GM21390 (cell line): ENCODE results near the gene PDAP1.
"Not testable (repeated sequence)": the region's sequence is repeated elsewhere in the genome, so short reads cannot be mapped to it uniquely, and the experiment has no call there.

ENCODE experiments used
- ATAC-seq: cut with Tn5 transposase; IDR thresholded peaks from one replicate; pipeline ENCODE4 v1.9.1; 2021; ENCODE audit not compliant: unreplicated experiment

Gene PDAP1

GRCh38 chr7:99397297-99397983 is 11.0 kb downstream of the PDAP1 start:
- ATAC-seq = no peak

- ATAC-seq = no peak
These were observed 11.7 kb downstream of the PDAP1 start for GRCh38 chr7:99396418-99397296.

GRCh38 chr7:99395616-99396327 is 12.6 kb downstream of the PDAP1 start:
- ATAC-seq = no peak

GRCh38 chr7:99394188-99394502 is 14.3 kb downstream of the PDAP1 start:
- no peak for ATAC-seq

GRCh38 chr7:99393355-99394187 is 14.8 kb downstream of the PDAP1 start:
- no peak for ATAC-seq

- no peak for ATAC-seq
These were observed 15.6 kb downstream of the PDAP1 start for GRCh38 chr7:99392659-99393354.

GRCh38 chr7:99392046-99392445 is 16.4 kb downstream of the PDAP1 start:
- ATAC-seq = no peak

- ATAC-seq = no peak
These were observed 17.3 kb downstream of the PDAP1 start for GRCh38 chr7:99390941-99391602.

- no peak for ATAC-seq
These were observed 18.6 kb downstream of the PDAP1 start for GRCh38 chr7:99389772-99390171.

GRCh38 chr7:99387912-99388311 is 20.5 kb downstream of the PDAP1 start:
- ATAC-seq = no peak

- ATAC-seq = not testable (repeated sequence)
These were observed 21.2 kb downstream of the PDAP1 start for GRCh38 chr7:99387239-99387635.

- ATAC-seq = no peak
These were observed 21.7 kb downstream of the PDAP1 start for GRCh38 chr7:99386584-99387238.

GRCh38 chr7:99385564-99385963 is 22.8 kb downstream of the PDAP1 start:
- ATAC-seq = no peak

- no peak for ATAC-seq
These were observed 23.9 kb downstream of the PDAP1 start for GRCh38 chr7:99384523-99384922.

GRCh38 chr7:99383791-99384370 is 24.5 kb downstream of the PDAP1 start:
- ATAC-seq = no peak

GRCh38 chr7:99383203-99383602 is 25.2 kb downstream of the PDAP1 start:
- no peak for ATAC-seq

- no peak for ATAC-seq
These were observed 26.7 kb downstream of the PDAP1 start for GRCh38 chr7:99381664-99382075.

GRCh38 chr7:99380823-99381663 is 27.4 kb downstream of the PDAP1 start:
- ATAC-seq = peak; percentile 69
